ENCODE measurements around the gene CACNA1S. TPM values are rescaled to one million over a fixed set of nuclear protein-coding genes. Genes with fewer than 3 reads are reported as not detected.

CACNA1S gene
- total and polyA plus RNA-seq, 2 of the 8 experiments (the other 6 are each of a cell fraction or from before 2014, with no cell fraction given): 0.06 TPM; not detected in 1

GRCh38 chr1:201013991-201014815, 98.0 kb downstream of the CACNA1S start (continued):
- TF ChIP-seq E2F6 (IDR thresholded peaks at IDR 0.05) (peak; percentile 39), POU5F1 (IDR thresholded peaks at IDR 0.05; ENCODE audit: low read depth, low read length) (no peak), NRF1 (IDR thresholded peaks at IDR 0.05; ENCODE audit: low read depth, low read length) (no peak), MAX (IDR thresholded peaks at IDR 0.05) (peak; percentile 65), RFX5 (IDR thresholded peaks at IDR 0.05; ENCODE audit: borderline replicate concordance, low read depth, low read length) (no peak), JUN (IDR thresholded peaks at IDR 0.05; ENCODE audit: low read depth, low read length) (no peak), RBBP5 (IDR thresholded peaks at IDR 0.05; ENCODE audit: borderline replicate concordance, low read depth, low read length) (no peak), SIN3A (conservative IDR thresholded peaks at IDR 0.05 in 1 of 2, IDR thresholded peaks at IDR 0.05 in 1 of 2; ENCODE audit: low read depth in 1 of 2, low read length in 2 of 2) (no peak), SRF (IDR thresholded peaks at IDR 0.05; ENCODE audit: low read depth, low read length) (no peak), MAFK (IDR thresholded peaks at IDR 0.05; ENCODE audit: low read depth, low read length) (peak; percentile 65; the same call in 1 of the 2 replicates), EGR1 (IDR thresholded peaks at IDR 0.05; ENCODE audit: borderline replicate concordance, low read depth, low read length) (no peak), HDAC2 (IDR thresholded peaks at IDR 0.05; ENCODE audit: borderline replicate concordance in 1 of 2, low read depth in 2 of 2, low read length in 2 of 2) (no peak), CEBPB (IDR thresholded peaks at IDR 0.05; ENCODE audit: low read depth, low read length) (no peak), JUND (IDR thresholded peaks at IDR 0.05; ENCODE audit: low read length) (no peak), GTF2F1 (IDR thresholded peaks at IDR 0.05; ENCODE audit: borderline replicate concordance, low read depth, low read length) (no peak), CBX5 (IDR thresholded peaks at IDR 0.05; ENCODE audit: low read depth, low read length) (no peak), SP1 (IDR thresholded peaks at IDR 0.05; ENCODE audit: low read depth, low read length) (peak; percentile 78), CREB1 (IDR thresholded peaks at IDR 0.05) (peak; percentile 44; the same call in 1 of the 2 replicates), BCL11A (IDR thresholded peaks at IDR 0.05; ENCODE audit: low read depth in 2 of 2, low read length in 2 of 2) (no peak), POLR2A (IDR thresholded peaks at IDR 0.05; ENCODE audit: control extremely low read depth in 1 of 2, low read depth in 2 of 2, low read length in 2 of 2) (peak in 1 of 2 experiments; percentile 35; a peak in 1 of 3 replicates)

All from H1 (cell line).